ENCODE measurements around the gene OBSL1.

OBSL1 gene

DNA sequence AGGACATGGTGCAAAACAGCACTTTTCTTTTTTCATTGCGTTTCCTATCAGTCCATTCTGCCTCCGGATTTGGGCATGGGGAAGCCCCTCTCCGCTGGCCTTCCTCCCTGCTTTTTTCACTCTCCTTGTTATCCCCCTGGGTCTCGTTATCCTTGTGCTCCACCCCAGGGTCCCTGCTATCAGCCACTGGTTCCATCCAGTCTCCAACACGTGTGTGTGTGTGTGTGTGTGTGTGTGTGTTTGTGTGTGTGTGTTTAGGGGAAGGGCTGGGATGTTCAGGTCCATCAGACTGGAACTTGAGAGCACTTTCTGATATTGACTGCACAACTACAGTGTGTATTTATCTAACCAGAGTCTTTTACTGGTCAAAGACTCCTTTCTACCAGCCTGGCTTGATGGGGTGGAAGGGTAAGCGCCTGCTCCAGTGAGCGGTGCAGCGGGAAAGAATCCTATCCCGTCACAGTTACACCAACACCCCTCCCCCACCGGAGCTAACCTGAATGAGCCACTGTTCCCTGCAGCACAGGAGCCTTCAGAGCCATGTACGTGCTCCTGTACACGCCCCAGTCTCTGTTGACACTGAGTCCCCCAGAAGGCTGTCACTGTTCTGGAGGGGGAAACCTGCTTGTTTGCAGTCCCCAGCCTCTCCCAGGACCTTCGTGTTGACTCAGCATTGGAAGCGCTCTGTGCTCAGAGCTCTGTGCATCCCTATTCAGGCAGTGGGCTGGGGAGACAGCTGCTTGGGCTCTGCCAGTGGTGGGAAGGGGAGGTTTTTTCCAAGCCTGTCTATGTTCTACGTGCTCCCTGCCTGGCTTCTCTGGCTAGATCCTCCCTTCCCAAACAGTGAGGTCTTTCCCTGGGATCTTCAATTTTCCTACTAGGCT, 5.4 kb upstream of the OBSL1 start:
- TF ChIP-seq CTCF (IDR thresholded peaks at IDR 0.05; ENCODE audit: low read depth, low read length), result no peak
- no peak overlapping the region for H3K4me3 ChIP-seq (ENCODE audit: low read depth, low read length)

GRCh38 chr2:219575566-219576504, 4.5 kb upstream of the OBSL1 start:
- no peak for TF ChIP-seq CTCF (IDR thresholded peaks at IDR 0.05; ENCODE audit: low read depth, low read length)

GRCh38 chr2:219574484-219575311, 3.4 kb upstream of the OBSL1 start:
- TF ChIP-seq CTCF (IDR thresholded peaks at IDR 0.05; ENCODE audit: low read depth, low read length), result no peak

More at GRCh38 chr2:219575566-219576504, 4.5 kb upstream of the OBSL1 start:
- no peak overlapping the region for H3K4me3 ChIP-seq (ENCODE audit: low read depth, low read length)

GRCh38 chr2:219573166-219573565, 1.8 kb upstream of the OBSL1 start:
- H3K4me3 ChIP-seq (ENCODE audit: low read depth, low read length), result no peak overlapping the region
- TF ChIP-seq CTCF (IDR thresholded peaks at IDR 0.05; ENCODE audit: low read depth, low read length), result no peak

More at GRCh38 chr2:219574484-219575311, 3.4 kb upstream of the OBSL1 start:
- H3K4me3 ChIP-seq (ENCODE audit: low read depth, low read length), result no peak overlapping the region

- peak within 1 kb of the TSS; percentile 63 for H3K4me3 ChIP-seq (ENCODE audit: low read depth, low read length)
- no peak for TF ChIP-seq CTCF (IDR thresholded peaks at IDR 0.05; ENCODE audit: low read depth, low read length)
Observed at GRCh38 chr2:219572237-219573001, 1.1 kb upstream of the OBSL1 start, which contains the start of gene INHA. Gene INHA, plus strand, starts transcription at chr2:219572310. Its CDS starts 65 bp downstream, at chr2:219572375.

DNA sequence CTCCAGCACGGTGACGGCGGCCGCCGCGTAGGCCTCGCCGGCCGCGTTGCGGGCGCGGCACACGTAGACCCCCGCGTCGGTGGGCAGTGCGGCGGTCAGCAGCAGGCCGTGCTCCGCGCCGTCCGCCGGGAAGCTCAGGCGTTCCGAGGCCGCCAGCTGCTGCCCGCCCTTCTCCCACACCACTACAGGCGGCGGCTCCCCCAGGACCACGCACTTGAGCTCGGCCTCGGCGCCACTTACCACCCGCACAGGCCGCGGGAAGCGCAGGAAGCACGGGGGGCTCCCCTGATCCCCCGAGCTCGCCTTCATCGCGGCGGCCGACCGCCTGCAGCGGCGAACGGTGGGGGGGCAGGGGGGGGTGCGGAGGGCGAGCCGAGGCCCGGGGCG, 422 bp downstream of the OBSL1 start:
- peak overlapping the region; percentile 63 for H3K4me3 ChIP-seq (ENCODE audit: low read depth, low read length)
- TF ChIP-seq CTCF (IDR thresholded peaks at IDR 0.05; ENCODE audit: low read depth, low read length), result no peak

Measured in WI38 (cell line).